Astrocyte (in vitro differentiated cells and primary cell): Measurements from ENCODE around the gene PRMT9. TPM values are rescaled to one million over a fixed set of nuclear protein-coding genes. Genes with fewer than 3 reads are reported as not detected.

ENCODE experiments used
- DNase-seq: peaks from one replicate; pipeline ENCODE4 v3.0.0-alpha.2; 2010; ENCODE audit warnings: low read depth
- FAIRE-seq: peaks from 2 replicates; lab custom pipeline; 2011; peaks lifted over from hg19 to GRCh38; lab: Jason Lieb, UNC
- H2AFZ ChIP-seq: 2 replicates; pipeline ENCODE4 v1.6.0; 2012; ENCODE audit warnings: low read depth, low read length, inconsistent platforms
- H3K27ac ChIP-seq: 2 replicates; pipeline ENCODE4 v1.5.1; 2011; ENCODE audit warnings: low read depth, low read length, inconsistent platforms
- H3K27me3 ChIP-seq: 2 replicates; pipeline ENCODE4 v1.6.0; 2011; ENCODE audit warnings: low read length, inconsistent platforms; ENCODE audit not compliant: insufficient read depth
- H3K36me3 ChIP-seq: 2 replicates; pipeline ENCODE4 v1.5.1; 2011; ENCODE audit warnings: low read length, inconsistent platforms; ENCODE audit not compliant: insufficient read depth
- H3K4me1 ChIP-seq: 2 replicates; pipeline ENCODE4 v1.5.1; 2011; ENCODE audit warnings: low read length, inconsistent platforms; ENCODE audit not compliant: insufficient read depth
- H3K4me2 ChIP-seq: 2 replicates; pipeline ENCODE4 v1.6.0; 2012; ENCODE audit warnings: low read length, inconsistent platforms
- H3K4me3 ChIP-seq: 2 replicates; pipeline ENCODE4 v1.5.1; 2011; ENCODE audit warnings: low read depth, mild to moderate bottlenecking, low read length, inconsistent platforms; ENCODE audit not compliant: insufficient read depth
- H3K79me2 ChIP-seq: 2 replicates; pipeline ENCODE4 v1.6.0; 2012; ENCODE audit warnings: mild to moderate bottlenecking, low read length, inconsistent platforms; ENCODE audit not compliant: insufficient read depth
- H3K9ac ChIP-seq: 2 replicates; pipeline ENCODE4 v1.6.0; 2012; ENCODE audit warnings: mild to moderate bottlenecking, low read length, inconsistent platforms
- H3K9me3 ChIP-seq: 2 replicates; pipeline ENCODE4 v1.5.1; 2012; ENCODE audit warnings: low read depth, mild to moderate bottlenecking, low read length, inconsistent platforms; ENCODE audit not compliant: insufficient read depth
- H4K20me1 ChIP-seq: 2 replicates; pipeline ENCODE4 v1.6.0; 2012; ENCODE audit warnings: low read length, inconsistent platforms; ENCODE audit not compliant: insufficient read depth
- H3K27ac Mint-ChIP-seq: one replicate; pipeline ENCODE4 v1.8.0; 2021; ENCODE audit warnings: mild to moderate bottlenecking, mixed read lengths; ENCODE audit not compliant: unreplicated experiment
- H3K27me3 Mint-ChIP-seq: one replicate; pipeline ENCODE4 v1.8.0; 2021; ENCODE audit warnings: low read depth, mixed read lengths; ENCODE audit not compliant: unreplicated experiment
- H3K36me3 Mint-ChIP-seq: one replicate; pipeline ENCODE4 v1.8.0; 2021; ENCODE audit warnings: low read depth, mixed read lengths; ENCODE audit not compliant: unreplicated experiment
- H3K4me1 Mint-ChIP-seq: one replicate; pipeline ENCODE4 v1.8.0; 2021; ENCODE audit warnings: low read depth, mixed read lengths; ENCODE audit not compliant: unreplicated experiment
- H3K4me3 Mint-ChIP-seq: one replicate; pipeline ENCODE4 v1.8.0; 2021; ENCODE audit warnings: mild to moderate bottlenecking, moderate library complexity, mixed read lengths; ENCODE audit not compliant: unreplicated experiment
- H3K9me3 Mint-ChIP-seq: one replicate; pipeline ENCODE4 v1.8.0; 2021; ENCODE audit warnings: mild to moderate bottlenecking, mixed read lengths; ENCODE audit not compliant: unreplicated experiment
- CTCF ChIP-seq: IDR thresholded peaks from 2 replicates; pipeline ENCODE4 v1.5.1; 2011; ENCODE audit warnings: low read depth, mild to moderate bottlenecking, inconsistent platforms, low read length, moderate library complexity; ENCODE audit not compliant: insufficient read depth
- EZH2 ChIP-seq: IDR thresholded peaks from 2 replicates; pipeline ENCODE4 v1.6.1; 2012; ENCODE audit warnings: mild to moderate bottlenecking, low read length, inconsistent platforms; ENCODE audit not compliant: insufficient read depth
- total RNA-seq: library from RNA; stranded (reverse); gene quantifications from 2 replicates; pipeline ENCODE4 v1.2.1, GENCODE V29; 2021

PRMT9 gene
- total RNA-seq, 1 donor from 2014 or later = 8.4 TPM

DNA sequence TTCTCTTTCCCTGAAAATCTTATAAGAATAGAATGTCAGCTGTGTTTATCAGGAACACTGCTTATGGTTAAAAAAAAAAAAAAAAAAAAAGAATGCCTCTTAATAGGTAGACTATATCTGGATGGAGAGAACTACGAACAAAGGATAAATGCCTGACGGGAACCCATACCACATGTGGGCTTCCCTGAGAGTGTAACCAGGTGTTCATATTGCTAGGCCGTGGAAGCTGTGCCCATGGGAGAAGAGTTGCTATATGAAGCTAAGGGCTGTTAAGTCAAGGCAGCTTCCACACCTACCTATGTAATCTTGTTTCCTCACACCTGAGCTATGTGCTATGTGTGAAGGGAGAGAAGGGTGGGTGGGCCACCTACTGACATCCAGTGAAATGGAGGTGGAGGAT, 39.5 kb downstream of the PRMT9 start:
- no peak overlapping the region for H3K9ac ChIP-seq
- no peak overlapping the region for H3K27ac Mint-ChIP-seq
- no peaks in the 10 kb centered on the region for H3K36me3 ChIP-seq
- FAIRE-seq (no peak), DNase-seq (no peak)
- H3K27me3 Mint-ChIP-seq = no peaks in the 10 kb centered on the region
- H3K27me3 ChIP-seq = no peaks in the 10 kb centered on the region
- peaks cover 29% of the 10 kb centered on the region for H3K79me2 ChIP-seq
- H3K4me1 Mint-ChIP-seq = peaks cover 7% of the 10 kb centered on the region
- H2AFZ ChIP-seq = no peak overlapping the region
- H3K4me2 ChIP-seq = no peak overlapping the region
- no peak overlapping the region for H3K4me3 Mint-ChIP-seq
- H3K4me1 ChIP-seq = no peaks in the 10 kb centered on the region
- H3K36me3 Mint-ChIP-seq = peaks cover 19% of the 10 kb centered on the region
- TF ChIP-seq CTCF (no peak), EZH2 (no peak)
- no peak overlapping the region for H3K4me3 ChIP-seq
- no peaks in the 10 kb centered on the region for H4K20me1 ChIP-seq
- no peaks in the 10 kb centered on the region for H3K9me3 Mint-ChIP-seq
- no peak overlapping the region for H3K27ac ChIP-seq
- H3K9me3 ChIP-seq = no peaks in the 10 kb centered on the region

- Mint-ChIP-seq H3K4me1 (peaks cover 12% of the 10 kb centered on the region), H3K27me3 (no peaks in the 10 kb centered on the region), H3K4me3 (no peak overlapping the region), H3K36me3 (peaks cover 19% of the 10 kb centered on the region), H3K9me3 (no peaks in the 10 kb centered on the region), H3K27ac (no peak overlapping the region)
- no peak overlapping the region for H3K27ac ChIP-seq
- no peaks in the 10 kb centered on the region for H3K9me3 ChIP-seq
- TF ChIP-seq EZH2 = no peak
- TF ChIP-seq CTCF = no peak
- peaks cover 29% of the 10 kb centered on the region for H3K79me2 ChIP-seq
- H2AFZ ChIP-seq = no peak overlapping the region
- H3K4me1 ChIP-seq = no peaks in the 10 kb centered on the region
- no peaks in the 10 kb centered on the region for H3K27me3 ChIP-seq
- H3K4me3 ChIP-seq = no peak overlapping the region
- no peaks in the 10 kb centered on the region for H4K20me1 ChIP-seq
- DNase-seq (no peak), FAIRE-seq (no peak)
- H3K9ac ChIP-seq = no peak overlapping the region
- no peak overlapping the region for H3K4me2 ChIP-seq
- no peaks in the 10 kb centered on the region for H3K36me3 ChIP-seq
Observed at GRCh38 chr4:147643616-147644015, 40.3 kb downstream of the PRMT9 start.

DNA sequence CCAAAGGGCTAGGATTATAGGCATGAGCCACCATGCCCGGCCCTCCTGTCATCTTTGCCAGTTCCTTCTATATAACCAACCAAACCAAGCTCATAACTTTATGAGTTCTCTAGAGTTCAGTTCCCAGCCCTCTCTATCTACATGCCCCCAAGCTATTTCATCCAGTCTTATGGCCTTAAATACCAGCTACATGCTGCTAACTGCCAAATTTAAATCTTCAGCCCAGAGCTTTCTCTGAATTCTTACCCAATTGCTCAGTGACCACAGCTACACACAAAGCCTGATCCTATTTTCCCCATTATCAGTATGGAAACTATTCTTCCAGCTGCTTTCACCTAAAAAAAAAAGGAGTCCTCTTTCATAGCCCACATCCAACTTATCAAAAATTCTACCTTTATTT, 43.6 kb downstream of the PRMT9 start:
- H3K4me3 Mint-ChIP-seq = no peak overlapping the region
- H3K27me3 Mint-ChIP-seq = no peaks in the 10 kb centered on the region
- Histone ChIP-seq H3K9ac (no peak overlapping the region), H3K79me2 (peaks cover 14% of the 10 kb centered on the region), H3K27me3 (no peaks in the 10 kb centered on the region), H3K27ac (no peak overlapping the region), H3K9me3 (no peaks in the 10 kb centered on the region), H3K36me3 (peaks cover 10% of the 10 kb centered on the region), H3K4me1 (no peaks in the 10 kb centered on the region), H3K4me3 (no peak overlapping the region), H4K20me1 (no peaks in the 10 kb centered on the region), H3K4me2 (no peak overlapping the region), H2AFZ (no peak overlapping the region)
- TF ChIP-seq CTCF (no peak), EZH2 (no peak)
- peaks cover 19% of the 10 kb centered on the region for H3K36me3 Mint-ChIP-seq
- no peaks in the 10 kb centered on the region for H3K9me3 Mint-ChIP-seq
- no peak overlapping the region for H3K27ac Mint-ChIP-seq
- peaks cover 5% of the 10 kb centered on the region for H3K4me1 Mint-ChIP-seq
- DNase-seq = peak; percentile 56
- FAIRE-seq = no peak
